ENCODE measurements around the gene C11orf91. TPM values are rescaled to one million over a fixed set of nuclear protein-coding genes. Genes with fewer than 3 reads are reported as not detected.
A peak's percentile ranks its signal among the peaks of the same experiment; 100 is the strongest.

The C11orf91 gene
- total RNA-seq, 3 donors from 2014 or later: not detected

- DNase-seq: no peak
- Mint-ChIP-seq H3K36me3 (ENCODE audit: insufficient read depth) (no peaks in the 10 kb centered on the region), H3K4me3 (no peak overlapping the region), H3K4me1 (ENCODE audit: low read depth) (peaks cover 13% of the 10 kb centered on the region), H3K9me3 (no peaks in the 10 kb centered on the region), H3K27me3 (ENCODE audit: low read depth) (peaks cover 18% of the 10 kb centered on the region)
- no peak for ATAC-seq
Measured at GRCh38 chr11:33696411-33696810, 4.2 kb downstream of the C11orf91 start.

GRCh38 chr11:33695051-33695566 lies 5.5 kb downstream of the C11orf91 start:
- Mint-ChIP-seq H3K4me1 (ENCODE audit: low read depth) (peaks cover 6% of the 10 kb centered on the region), H3K4me3 (no peak overlapping the region), H3K27me3 (ENCODE audit: low read depth) (peaks cover 18% of the 10 kb centered on the region), H3K9me3 (no peaks in the 10 kb centered on the region), H3K36me3 (ENCODE audit: insufficient read depth) (no peaks in the 10 kb centered on the region)
- DNase-seq (no peak), ATAC-seq (no peak)

GRCh38 chr11:33694346-33695050 lies 6.1 kb downstream of the C11orf91 start:
- Mint-ChIP-seq H3K4me3 (no peak overlapping the region), H3K36me3 (ENCODE audit: insufficient read depth) (no peaks in the 10 kb centered on the region), H3K27me3 (ENCODE audit: low read depth) (peaks cover 18% of the 10 kb centered on the region), H3K9me3 (no peaks in the 10 kb centered on the region), H3K4me1 (ENCODE audit: low read depth) (peaks cover 2% of the 10 kb centered on the region)
- DNase-seq (no peak), ATAC-seq (no peak)

GRCh38 chr11:33692541-33692940 lies 8.1 kb downstream of the C11orf91 start:
- H3K36me3 Mint-ChIP-seq (ENCODE audit: insufficient read depth): no peaks in the 10 kb centered on the region
- H3K4me3 Mint-ChIP-seq: no peak overlapping the region
- peaks cover under 1% of the 10 kb centered on the region for H3K9me3 Mint-ChIP-seq
- ATAC-seq (no peak), DNase-seq (no peak)
- H3K4me1 Mint-ChIP-seq (ENCODE audit: low read depth): peaks cover 2% of the 10 kb centered on the region
- peaks cover 13% of the 10 kb centered on the region for H3K27me3 Mint-ChIP-seq (ENCODE audit: low read depth)

- Mint-ChIP-seq H3K36me3 (ENCODE audit: insufficient read depth) (no peaks in the 10 kb centered on the region), H3K27me3 (ENCODE audit: low read depth) (peaks cover 14% of the 10 kb centered on the region), H3K4me3 (no peak overlapping the region), H3K9me3 (peaks cover 4% of the 10 kb centered on the region), H3K4me1 (ENCODE audit: low read depth) (peaks cover 2% of the 10 kb centered on the region)
- ATAC-seq (no peak), DNase-seq (no peak)
Measured at GRCh38 chr11:33692013-33692504, 8.6 kb downstream of the C11orf91 start.

GRCh38 chr11:33691066-33691864 lies 9.4 kb downstream of the C11orf91 start:
- peaks cover 9% of the 10 kb centered on the region for H3K27me3 Mint-ChIP-seq (ENCODE audit: low read depth)
- peaks cover 4% of the 10 kb centered on the region for H3K9me3 Mint-ChIP-seq
- H3K4me1 Mint-ChIP-seq (ENCODE audit: low read depth): peaks cover under 1% of the 10 kb centered on the region
- no peak overlapping the region for H3K4me3 Mint-ChIP-seq
- DNase-seq (no peak), ATAC-seq (no peak)
- no peaks in the 10 kb centered on the region for H3K36me3 Mint-ChIP-seq (ENCODE audit: insufficient read depth)

- H3K27me3 Mint-ChIP-seq (ENCODE audit: low read depth): peaks cover 6% of the 10 kb centered on the region
- H3K36me3 Mint-ChIP-seq (ENCODE audit: insufficient read depth): no peaks in the 10 kb centered on the region
- H3K4me1 Mint-ChIP-seq (ENCODE audit: low read depth): no peaks in the 10 kb centered on the region
- DNase-seq (no peak), ATAC-seq (peak; percentile 66 to 68)
- no peak overlapping the region for H3K4me3 Mint-ChIP-seq
- peaks cover 4% of the 10 kb centered on the region for H3K9me3 Mint-ChIP-seq
Measured at GRCh38 chr11:33690290-33691065, 10.1 kb downstream of the C11orf91 start.

- ATAC-seq (no peak), DNase-seq (no peak)
- peaks cover 4% of the 10 kb centered on the region for H3K9me3 Mint-ChIP-seq
- H3K36me3 Mint-ChIP-seq (ENCODE audit: insufficient read depth): no peaks in the 10 kb centered on the region
- no peak overlapping the region for H3K4me3 Mint-ChIP-seq
- H3K4me1 Mint-ChIP-seq (ENCODE audit: low read depth): no peaks in the 10 kb centered on the region
- H3K27me3 Mint-ChIP-seq (ENCODE audit: low read depth): peaks cover 11% of the 10 kb centered on the region
Measured at GRCh38 chr11:33689501-33689900, 11.1 kb downstream of the C11orf91 start.

GRCh38 chr11:33689085-33689484 lies 11.5 kb downstream of the C11orf91 start:
- Mint-ChIP-seq H3K4me1 (ENCODE audit: low read depth) (no peaks in the 10 kb centered on the region), H3K4me3 (no peak overlapping the region), H3K36me3 (ENCODE audit: insufficient read depth) (no peaks in the 10 kb centered on the region), H3K27me3 (ENCODE audit: low read depth) (peaks cover 11% of the 10 kb centered on the region), H3K9me3 (peaks cover 4% of the 10 kb centered on the region)
- DNase-seq (no peak), ATAC-seq (no peak)

- Mint-ChIP-seq H3K9me3 (peaks cover 4% of the 10 kb centered on the region), H3K27me3 (ENCODE audit: low read depth) (peaks cover 15% of the 10 kb centered on the region)
- DNase-seq: no peak
Measured at GRCh38 chr11:33687733-33688479, 12.7 kb downstream of the C11orf91 start.

GRCh38 chr11:33685082-33685481 lies 15.5 kb downstream of the C11orf91 start:
- H3K27me3 Mint-ChIP-seq (ENCODE audit: low read depth): peaks cover 35% of the 10 kb centered on the region
- DNase-seq (no peak), ATAC-seq (no peak)
- H3K4me1 Mint-ChIP-seq (ENCODE audit: low read depth): no peaks in the 10 kb centered on the region
- no peak overlapping the region for H3K4me3 Mint-ChIP-seq
- peaks cover 4% of the 10 kb centered on the region for H3K9me3 Mint-ChIP-seq
- H3K36me3 Mint-ChIP-seq (ENCODE audit: insufficient read depth): no peaks in the 10 kb centered on the region

More at GRCh38 chr11:33687733-33688479, 12.7 kb downstream of the C11orf91 start:
- Mint-ChIP-seq H3K4me1 (ENCODE audit: low read depth) (no peaks in the 10 kb centered on the region), H3K36me3 (ENCODE audit: insufficient read depth) (no peaks in the 10 kb centered on the region), H3K4me3 (no peak overlapping the region)
- ATAC-seq: peak; percentile 28 to 39

- H3K4me1 Mint-ChIP-seq (ENCODE audit: low read depth): no peaks in the 10 kb centered on the region
- ATAC-seq (no peak), DNase-seq (no peak)
- H3K4me3 Mint-ChIP-seq: no peak overlapping the region
- peaks cover 4% of the 10 kb centered on the region for H3K9me3 Mint-ChIP-seq
- H3K27me3 Mint-ChIP-seq (ENCODE audit: low read depth): peaks cover 35% of the 10 kb centered on the region
- no peaks in the 10 kb centered on the region for H3K36me3 Mint-ChIP-seq (ENCODE audit: insufficient read depth)
Measured at GRCh38 chr11:33684003-33684706, 16.5 kb downstream of the C11orf91 start.

- DNase-seq: no peak
- Mint-ChIP-seq H3K4me1 (ENCODE audit: low read depth) (no peaks in the 10 kb centered on the region), H3K4me3 (no peak overlapping the region), H3K36me3 (ENCODE audit: insufficient read depth) (no peaks in the 10 kb centered on the region), H3K27me3 (ENCODE audit: low read depth) (peaks cover 34% of the 10 kb centered on the region), H3K9me3 (peaks cover 9% of the 10 kb centered on the region)
- ATAC-seq: no peak
Measured at GRCh38 chr11:33682446-33682845, 18.2 kb downstream of the C11orf91 start.
